MG63 (cell line): ENCODE measurements around the gene ADAMTS4. TPM values are rescaled to one million over a fixed set of nuclear protein-coding genes. Genes with fewer than 3 reads are reported as not detected.
A peak's percentile ranks its signal among the peaks of the same experiment; 100 is the strongest.

Source experiments
- DNase-seq: peaks from one replicate; pipeline ENCODE4 v3.0.0-alpha.2; 2020
- H3K27me3 ChIP-seq: fragments of 250-450 bp; sonication (Bioruptor Pico); 2 replicates; pipeline ENCODE4 v1.5.1; 2020; ENCODE audit warnings: mild to moderate bottlenecking, moderate library complexity
- H3K36me3 ChIP-seq: fragments of 250-450 bp; sonication (Bioruptor Pico); 2 replicates; pipeline ENCODE4 v1.5.1; 2020; ENCODE audit warnings: mild to moderate bottlenecking, moderate library complexity
- H3K4me3 ChIP-seq: fragments of 250-450 bp; sonication (Bioruptor Pico); 2 replicates; pipeline ENCODE4 v1.5.1; 2020; ENCODE audit warnings: mild to moderate bottlenecking, moderate library complexity
- H3K9me3 ChIP-seq: fragments of 250-450 bp; sonication (Bioruptor Pico); 2 replicates; pipeline ENCODE4 v1.5.1; 2020; ENCODE audit warnings: mild to moderate bottlenecking, moderate library complexity
- total RNA-seq: library from RNA; depleted of rRNA; stranded (reverse); fragments of >200 nt; shearing (Covaris generic); gene quantifications from 2 replicates; pipeline ENCODE4 v1.2.3, GENCODE V29; 2014; ENCODE audit warnings: low replicate concordance

ADAMTS4 gene
- total RNA-seq, 1 experiment from 2014 or later, result 5.2 TPM

DNA sequence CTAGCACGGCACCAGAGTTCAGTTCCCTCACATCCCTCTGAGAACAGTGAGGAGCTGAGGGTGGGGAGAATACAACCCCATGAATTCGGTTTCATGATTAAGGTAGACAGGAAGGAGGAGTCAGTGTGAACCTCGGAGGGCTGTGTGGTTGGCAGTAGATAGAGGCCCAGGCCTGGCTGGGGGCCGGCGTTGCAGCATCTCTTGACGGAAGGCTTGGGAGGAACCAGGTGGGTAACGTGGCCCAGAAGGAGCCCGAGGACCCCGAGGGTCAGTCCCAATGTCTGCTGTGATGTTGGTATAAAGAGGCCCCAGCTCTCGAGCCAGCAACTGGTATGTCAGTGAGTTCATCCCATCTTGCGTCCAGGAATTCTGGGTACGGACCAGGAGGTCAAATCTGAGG, 27.2 kb downstream of the ADAMTS4 start:
- DNase-seq, result no peak
- Histone ChIP-seq H3K36me3 (peaks cover 59% of the 10 kb centered on the region), H3K9me3 (no peaks in the 10 kb centered on the region), H3K27me3 (no peaks in the 10 kb centered on the region), H3K4me3 (no peak overlapping the region)

DNA sequence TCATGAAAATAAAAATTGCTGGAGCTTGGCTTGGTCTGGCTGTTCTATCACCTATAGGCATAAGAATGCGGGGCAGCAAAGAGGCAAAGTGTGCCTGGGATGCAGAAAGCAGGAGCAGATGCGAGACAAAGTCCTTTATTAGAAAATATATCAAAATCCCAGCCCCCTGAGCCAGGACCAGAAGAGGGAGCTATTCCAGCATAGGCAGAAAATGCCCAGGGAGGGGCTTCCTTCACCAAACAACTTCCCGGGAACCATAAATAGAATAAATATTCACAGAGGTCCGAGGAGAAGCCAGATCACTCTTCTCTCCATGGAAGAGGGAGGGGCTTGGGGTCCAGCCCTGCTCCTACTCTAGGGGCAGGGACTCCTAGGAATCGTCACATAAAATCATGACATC, 27.7 kb downstream of the ADAMTS4 start:
- Histone ChIP-seq H3K27me3 (no peaks in the 10 kb centered on the region), H3K9me3 (no peaks in the 10 kb centered on the region), H3K4me3 (no peak overlapping the region), H3K36me3 (peaks cover 57% of the 10 kb centered on the region)
- no peak for DNase-seq

DNA sequence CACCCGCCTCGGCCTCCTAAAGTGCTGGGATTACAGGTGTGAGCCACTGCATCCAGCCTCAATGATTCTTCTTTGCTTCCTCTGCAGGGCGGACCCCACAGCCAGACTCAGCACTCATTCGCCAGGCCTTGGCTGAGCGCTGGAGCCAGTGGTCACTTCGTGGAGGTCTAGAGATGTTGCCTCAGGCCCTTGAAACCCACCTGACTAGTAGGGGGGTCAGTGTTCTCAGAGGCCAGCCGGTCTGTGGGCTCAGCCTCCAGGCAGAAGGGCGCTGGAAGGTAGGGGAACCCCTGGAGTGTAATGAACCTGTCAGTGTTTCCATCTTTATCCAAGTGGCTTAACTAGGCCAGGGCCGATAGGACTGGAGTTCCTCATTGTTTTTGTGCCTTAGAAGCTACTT, 29.9 kb downstream of the ADAMTS4 start:
- Histone ChIP-seq H3K9me3 (no peaks in the 10 kb centered on the region), H3K4me3 (no peak overlapping the region), H3K27me3 (no peaks in the 10 kb centered on the region), H3K36me3 (peaks cover 48% of the 10 kb centered on the region)
- no peak for DNase-seq

DNA sequence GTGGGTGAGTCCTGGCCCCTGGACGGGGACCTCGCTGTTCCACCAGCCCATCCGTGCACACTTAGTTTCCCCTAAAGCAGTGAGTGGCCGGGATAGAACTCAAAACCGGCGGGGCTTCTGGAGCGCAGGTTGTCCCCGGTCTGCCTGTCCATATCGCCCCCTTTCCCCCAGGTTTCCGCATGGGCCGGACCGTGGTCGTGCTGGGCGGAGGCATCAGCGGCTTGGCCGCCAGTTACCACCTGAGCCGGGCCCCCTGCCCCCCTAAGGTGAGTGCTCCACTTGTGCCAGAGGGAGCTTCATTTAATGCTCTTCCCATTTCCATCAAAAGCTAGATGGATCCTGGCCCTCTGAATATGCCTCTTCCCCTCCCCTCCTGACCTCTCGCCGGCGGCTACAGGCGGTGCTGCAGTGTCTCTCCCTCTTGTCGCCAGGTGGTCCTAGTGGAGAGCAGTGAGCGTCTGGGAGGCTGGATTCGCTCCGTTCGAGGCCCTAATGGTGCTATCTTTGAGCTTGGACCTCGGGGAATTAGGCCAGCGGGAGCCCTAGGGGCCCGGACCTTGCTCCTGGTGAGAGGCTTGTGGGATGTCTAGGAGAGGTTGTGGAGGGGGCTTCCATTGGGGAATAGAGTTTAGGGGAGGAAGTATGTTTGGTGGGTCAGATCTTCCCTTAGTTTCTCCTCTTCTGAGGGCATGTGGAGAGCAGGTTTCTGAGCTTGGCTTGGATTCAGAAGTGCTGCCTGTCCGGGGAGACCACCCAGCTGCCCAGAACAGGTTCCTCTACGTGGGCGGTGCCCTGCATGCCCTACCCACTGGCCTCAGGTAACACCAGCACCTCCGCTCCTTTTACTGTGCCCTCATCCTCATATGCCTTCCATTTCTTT, 31.9 kb downstream of the ADAMTS4 start:
- Histone ChIP-seq H3K4me3 (peak overlapping the region; percentile 74), H3K27me3 (no peaks in the 10 kb centered on the region), H3K9me3 (no peaks in the 10 kb centered on the region), H3K36me3 (peaks cover 45% of the 10 kb centered on the region)
- DNase-seq, result no peak

DNA sequence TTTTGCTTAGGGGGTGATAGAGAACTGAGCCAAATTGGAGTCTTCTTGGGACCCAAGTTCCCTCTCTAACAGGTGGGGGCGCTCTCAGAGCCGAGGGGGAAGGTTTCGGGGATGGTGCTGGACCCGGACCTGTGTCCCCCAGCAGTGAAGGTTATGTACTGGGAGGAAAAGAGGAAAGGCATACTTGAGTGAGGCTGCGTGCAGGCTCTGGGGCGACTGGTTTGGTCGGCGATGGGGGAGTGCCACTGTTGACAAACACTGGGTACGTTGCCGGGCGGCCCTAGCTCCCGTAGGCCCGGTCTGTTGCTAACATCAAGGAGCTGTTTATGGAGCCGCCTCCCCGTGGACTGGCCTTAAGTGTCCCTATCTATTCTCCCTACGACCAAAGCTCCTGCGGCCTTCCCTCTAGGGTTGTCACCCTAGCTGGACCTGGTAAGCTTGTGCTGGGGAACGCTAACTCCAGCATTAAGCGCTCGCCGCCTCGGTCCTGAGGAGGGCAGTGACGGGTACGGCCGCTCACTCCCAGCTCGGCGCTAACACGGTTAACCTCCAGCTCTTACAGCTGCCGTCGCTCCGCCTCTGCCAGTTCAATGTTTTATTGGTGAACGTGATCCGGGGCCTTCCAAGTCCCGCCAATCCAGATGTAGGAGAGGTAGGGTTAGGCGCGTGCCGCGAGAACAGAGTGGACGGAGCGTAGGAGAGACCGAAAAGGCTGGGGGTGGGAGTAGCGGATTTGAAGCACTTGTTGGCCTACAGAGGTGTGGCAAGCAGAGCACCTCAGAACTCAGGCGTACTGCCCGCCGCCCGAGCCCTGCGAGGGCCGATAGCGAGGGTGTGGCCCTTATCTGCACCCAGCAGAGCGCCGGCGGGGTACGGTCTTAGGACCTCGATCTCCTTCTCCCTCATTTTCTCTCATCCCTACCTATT, 32.8 kb downstream of the ADAMTS4 start, which contains the start of gene PPOX:
Gene PPOX (plus strand): TSS at position 685 of the 927 bp plus-strand sequence. CDS start 422 bp downstream, outside the sequence.
- peak; percentile 99 for DNase-seq
- H3K9me3 ChIP-seq, result no peaks in the 10 kb centered on the region
- peak within 1 kb of the TSS; percentile 74 for H3K4me3 ChIP-seq
- H3K36me3 ChIP-seq, result peaks cover 43% of the 10 kb centered on the region
- no peaks in the 10 kb centered on the region for H3K27me3 ChIP-seq

DNA sequence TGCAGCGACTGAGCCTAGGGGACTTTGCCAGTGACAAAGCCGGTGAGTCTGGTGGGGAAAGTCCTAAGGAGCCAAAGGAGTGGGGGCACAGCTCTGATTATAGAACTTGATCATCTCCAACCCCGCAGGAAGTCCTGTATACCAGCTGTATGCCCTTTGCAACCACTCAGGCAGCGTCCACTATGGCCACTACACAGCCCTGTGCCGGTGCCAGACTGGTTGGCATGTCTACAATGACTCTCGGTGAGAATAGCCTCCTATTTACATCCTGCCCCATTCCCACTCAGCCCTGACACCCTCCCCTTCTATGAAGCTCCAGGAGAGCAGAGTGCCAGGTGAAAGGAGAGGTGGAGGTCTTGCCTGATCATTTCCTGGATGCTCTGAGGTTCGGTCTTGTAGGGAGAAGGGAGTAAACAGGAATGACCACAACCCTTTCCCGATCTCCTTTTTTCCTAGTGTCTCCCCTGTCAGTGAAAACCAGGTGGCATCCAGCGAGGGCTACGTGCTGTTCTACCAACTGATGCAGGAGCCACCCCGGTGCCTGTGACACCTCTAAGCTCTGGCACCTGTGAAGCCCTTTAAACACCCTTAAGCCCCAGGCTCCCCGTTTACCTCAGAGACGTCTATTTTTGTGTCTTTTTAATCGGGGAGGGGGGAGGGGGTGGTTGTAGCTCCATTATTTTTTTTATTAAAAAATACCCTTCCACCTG, 33.8 kb downstream of the ADAMTS4 start:
- DNase-seq, result no peak
- Histone ChIP-seq H3K4me3 (peak overlapping the region; percentile 74), H3K36me3 (peaks cover 42% of the 10 kb centered on the region), H3K9me3 (no peaks in the 10 kb centered on the region), H3K27me3 (no peaks in the 10 kb centered on the region)

DNA sequence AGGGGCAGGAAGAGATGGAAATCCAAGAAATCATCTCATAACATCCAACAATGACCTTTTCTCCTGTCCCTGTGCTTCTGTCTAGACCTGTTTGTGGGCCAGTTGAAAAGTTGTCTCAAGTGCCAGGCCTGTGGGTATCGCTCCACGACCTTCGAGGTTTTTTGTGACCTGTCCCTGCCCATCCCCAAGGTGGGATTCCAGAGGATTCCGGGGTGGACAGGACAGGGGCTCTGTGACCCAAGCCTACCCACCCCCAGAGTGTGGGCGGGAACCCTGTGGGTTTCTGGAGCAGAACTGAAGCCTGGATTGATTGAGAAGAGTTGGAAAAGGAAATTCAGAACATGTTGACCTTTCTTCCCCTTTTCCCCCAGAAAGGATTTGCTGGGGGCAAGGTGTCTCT, 35.1 kb downstream of the ADAMTS4 start:
- Histone ChIP-seq H3K9me3 (no peaks in the 10 kb centered on the region), H3K4me3 (no peak overlapping the region), H3K27me3 (no peaks in the 10 kb centered on the region), H3K36me3 (peaks cover 36% of the 10 kb centered on the region)
- no peak for DNase-seq

DNA sequence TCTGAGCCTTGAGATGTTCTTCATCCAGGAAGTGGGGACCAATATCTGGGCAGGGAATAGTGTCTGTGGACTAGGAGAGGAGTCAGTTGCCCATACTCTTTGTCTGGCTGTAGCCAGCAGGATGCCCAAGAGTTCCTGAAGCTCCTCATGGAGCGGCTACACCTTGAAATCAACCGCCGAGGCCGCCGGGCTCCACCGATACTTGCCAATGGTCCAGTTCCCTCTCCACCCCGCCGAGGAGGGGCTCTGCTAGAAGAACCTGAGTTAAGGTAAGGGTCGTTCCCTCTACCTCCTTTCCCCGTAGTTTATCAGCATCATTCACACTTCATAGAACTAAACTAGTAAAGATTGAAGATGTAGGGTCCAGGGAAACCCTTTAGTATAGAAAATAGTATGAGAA, 36.0 kb downstream of the ADAMTS4 start:
- DNase-seq, result no peak

DNA sequence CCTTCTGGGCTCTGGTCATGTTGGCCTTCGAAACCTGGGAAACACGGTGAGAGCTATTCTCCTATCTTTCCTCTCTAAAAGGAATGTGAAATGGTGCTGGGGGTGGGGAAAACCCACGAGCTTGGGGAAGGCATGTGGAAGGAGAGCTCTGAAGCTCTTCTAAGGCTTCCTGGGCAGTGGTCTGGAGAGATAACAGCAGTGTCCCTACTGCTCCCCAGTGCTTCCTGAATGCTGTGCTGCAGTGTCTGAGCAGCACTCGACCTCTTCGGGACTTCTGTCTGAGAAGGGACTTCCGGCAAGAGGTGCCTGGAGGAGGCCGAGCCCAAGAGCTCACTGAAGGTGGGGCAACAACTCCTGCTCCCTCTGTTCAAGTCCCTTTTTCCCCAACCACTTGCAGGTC, 36.8 kb downstream of the ADAMTS4 start:
- Histone ChIP-seq H3K4me3 (no peak overlapping the region), H3K27me3 (no peaks in the 10 kb centered on the region), H3K36me3 (peaks cover 43% of the 10 kb centered on the region), H3K9me3 (no peaks in the 10 kb centered on the region)
- DNase-seq, result no peak

More for the DNA sequence above, 36.0 kb downstream of the ADAMTS4 start:
- peaks cover 43% of the 10 kb centered on the region for H3K36me3 ChIP-seq
- H3K4me3 ChIP-seq, result no peak overlapping the region
- H3K9me3 ChIP-seq, result no peaks in the 10 kb centered on the region
- H3K27me3 ChIP-seq, result no peaks in the 10 kb centered on the region

DNA sequence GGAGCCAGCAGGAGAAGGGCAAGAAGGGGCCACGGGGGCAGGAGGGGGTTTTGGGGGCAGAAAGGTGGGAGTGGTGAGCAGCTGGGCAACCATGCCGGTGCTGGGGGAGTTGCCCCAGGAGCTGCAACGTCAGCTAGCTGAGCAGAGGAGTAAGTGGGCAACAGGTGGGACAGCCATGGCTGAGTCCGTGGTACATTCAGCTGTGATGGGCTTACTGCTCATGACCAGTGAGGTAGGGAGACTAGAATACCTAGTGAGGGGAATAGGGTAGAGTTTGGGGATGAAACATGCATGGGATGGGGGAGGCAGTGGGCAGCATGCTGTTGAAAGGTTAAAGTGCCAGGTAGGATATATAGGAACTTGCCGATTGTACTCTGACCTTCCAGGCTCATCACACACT, 37.2 kb downstream of the ADAMTS4 start:
- no peaks in the 10 kb centered on the region for H3K9me3 ChIP-seq
- H3K36me3 ChIP-seq, result peaks cover 43% of the 10 kb centered on the region
- DNase-seq, result no peak
- H3K27me3 ChIP-seq, result no peaks in the 10 kb centered on the region
- H3K4me3 ChIP-seq, result no peak overlapping the region

DNA sequence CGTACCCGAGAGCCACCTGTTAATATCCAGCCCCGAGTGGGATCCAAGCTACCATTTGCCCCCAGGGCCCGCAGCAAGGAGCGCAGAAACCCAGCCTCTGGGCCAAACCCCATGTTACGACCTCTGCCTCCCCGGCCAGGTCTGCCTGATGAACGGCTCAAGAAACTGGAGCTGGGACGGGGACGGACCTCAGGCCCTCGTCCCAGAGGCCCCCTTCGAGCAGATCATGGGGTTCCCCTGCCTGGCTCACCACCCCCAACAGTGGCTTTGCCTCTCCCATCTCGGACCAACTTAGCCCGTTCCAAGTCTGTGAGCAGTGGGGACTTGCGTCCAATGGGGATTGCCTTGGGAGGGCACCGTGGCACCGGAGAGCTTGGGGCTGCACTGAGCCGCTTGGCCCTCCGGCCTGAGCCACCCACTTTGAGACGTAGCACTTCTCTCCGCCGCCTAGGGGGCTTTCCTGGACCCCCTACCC, 38.1 kb downstream of the ADAMTS4 start:
- Histone ChIP-seq H3K4me3 (no peak overlapping the region; the same call in 1 of the 2 replicates), H3K9me3 (no peaks in the 10 kb centered on the region), H3K27me3 (no peaks in the 10 kb centered on the region), H3K36me3 (peaks cover 44% of the 10 kb centered on the region)
- no peak for DNase-seq

DNA sequence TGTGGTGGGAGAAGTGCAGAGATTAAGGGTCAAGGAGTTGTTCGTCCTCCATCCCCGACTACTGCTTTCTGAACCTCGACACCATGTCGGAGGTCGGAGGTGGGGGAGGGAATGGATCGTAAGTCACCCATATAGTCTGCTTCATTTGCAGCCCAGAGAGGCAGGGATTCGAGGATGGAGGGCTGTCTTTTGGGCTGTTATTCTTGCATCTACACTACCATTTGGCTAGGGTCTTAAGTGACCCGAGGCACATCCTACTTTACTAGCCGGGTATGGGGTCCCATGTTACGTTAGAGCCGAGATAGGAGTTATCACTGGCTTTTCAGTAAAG, 39.0 kb downstream of the ADAMTS4 start:
- no peak for DNase-seq
- no peaks in the 10 kb centered on the region for H3K27me3 ChIP-seq
- H3K4me3 ChIP-seq, result peak overlapping the region; percentile 88
- H3K9me3 ChIP-seq, result no peaks in the 10 kb centered on the region
- H3K36me3 ChIP-seq, result peaks cover 49% of the 10 kb centered on the region

DNA sequence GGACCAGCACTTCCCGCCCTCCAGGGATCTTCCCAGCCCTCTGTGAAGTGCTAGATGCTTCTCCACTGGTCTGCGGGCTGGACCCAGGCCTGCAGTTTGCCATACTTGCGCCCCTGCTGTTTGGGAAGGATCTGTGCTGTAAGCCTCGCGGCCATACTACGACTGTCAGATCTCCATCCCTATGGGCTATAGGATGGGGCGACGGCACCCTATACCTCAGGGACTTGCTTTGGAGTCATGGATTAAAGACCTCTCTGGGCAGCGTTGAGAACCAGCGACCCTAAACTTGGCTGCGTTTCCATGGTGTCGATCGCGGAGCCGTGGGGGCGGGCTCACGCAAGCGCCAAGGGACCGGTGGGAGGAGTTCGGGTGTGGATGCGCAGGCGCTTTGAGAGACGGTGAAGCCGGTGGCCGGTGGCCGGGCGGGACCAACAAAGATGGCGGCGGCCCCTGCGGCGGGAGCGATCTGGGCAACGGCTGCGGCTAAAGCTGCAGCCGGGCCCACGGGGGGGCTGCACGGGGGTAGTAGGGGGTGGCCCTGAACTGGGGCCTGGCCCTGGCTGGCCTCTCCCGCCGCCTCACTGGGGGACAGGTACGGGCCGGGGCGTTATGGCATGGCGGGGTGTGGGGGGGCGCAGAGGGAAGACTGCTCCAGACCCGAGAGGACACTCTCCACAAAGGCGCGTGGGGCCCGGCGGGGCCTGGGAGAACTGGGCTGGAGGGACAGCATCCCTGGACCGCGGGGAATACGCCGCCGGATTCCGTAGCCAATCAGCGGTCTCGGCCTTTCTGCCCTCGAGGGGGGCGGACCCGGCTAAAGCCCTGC, 39.6 kb downstream of the ADAMTS4 start, which contains the start of gene USP21:
Gene USP21 (plus strand): TSS at position 414 of the 826 bp plus-strand sequence. CDS start 1,141 bp downstream, outside the sequence.
- Histone ChIP-seq H3K9me3 (no peaks in the 10 kb centered on the region), H3K4me3 (peak within 1 kb of the TSS; percentile 88), H3K36me3 (peaks cover 53% of the 10 kb centered on the region), H3K27me3 (no peaks in the 10 kb centered on the region)
- DNase-seq, result peak; percentile 89

DNA sequence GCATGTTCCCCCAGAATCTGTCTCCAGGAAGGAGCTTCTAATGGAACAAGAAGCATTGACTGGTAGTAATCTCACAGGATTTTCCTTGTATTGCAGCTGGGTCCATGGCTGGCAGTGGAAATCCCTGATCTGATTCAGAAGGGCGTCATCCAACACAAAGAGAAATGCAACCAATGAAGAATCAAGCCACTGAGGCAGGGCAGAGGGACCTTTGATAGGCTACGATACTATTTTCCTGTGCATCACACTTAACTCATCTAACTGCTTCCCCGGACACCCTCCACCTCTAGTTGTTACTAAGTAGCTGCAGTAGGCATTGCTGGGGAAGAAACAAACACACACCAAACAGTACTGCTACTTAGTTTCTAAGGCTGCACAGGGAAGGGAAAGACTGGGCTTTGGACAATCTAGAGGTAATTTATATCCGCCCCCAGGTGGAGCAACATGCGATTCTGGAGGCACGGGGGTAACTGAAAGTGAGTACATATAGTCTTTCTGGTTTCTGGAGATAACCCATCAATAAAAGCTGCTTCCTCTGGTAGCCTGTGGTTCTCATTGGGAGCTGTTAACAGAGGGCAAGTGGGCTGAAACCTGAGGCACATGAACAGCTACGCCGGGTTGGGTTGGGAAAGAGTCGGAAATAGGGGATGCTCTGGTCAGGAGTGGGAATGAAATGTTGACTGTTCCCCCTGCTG, 40.4 kb downstream of the ADAMTS4 start:
- no peaks in the 10 kb centered on the region for H3K9me3 ChIP-seq
- H3K4me3 ChIP-seq, result peak overlapping the region; percentile 88
- H3K27me3 ChIP-seq, result no peaks in the 10 kb centered on the region
- DNase-seq, result no peak
- peaks cover 51% of the 10 kb centered on the region for H3K36me3 ChIP-seq

DNA sequence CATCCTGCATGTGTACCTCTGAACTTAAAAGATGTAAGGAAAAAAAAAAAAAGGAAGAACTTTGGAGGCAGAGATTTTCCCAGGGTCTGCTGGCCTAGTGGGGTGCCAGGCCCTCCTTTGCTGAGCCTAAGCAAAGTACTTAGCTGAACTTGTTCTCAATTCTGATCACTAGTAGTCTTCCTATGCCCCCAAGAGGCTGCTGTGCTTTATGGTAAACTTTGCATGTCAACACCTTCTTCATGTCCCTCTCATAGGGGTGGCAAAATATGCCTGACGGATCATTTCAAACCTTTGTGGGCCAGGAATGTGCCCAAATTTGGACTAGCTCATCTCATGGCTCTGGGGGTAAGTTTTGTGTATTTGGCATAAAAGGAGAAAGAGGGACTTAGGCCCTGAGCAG, 41.0 kb downstream of the ADAMTS4 start:
- DNase-seq, result no peak
- H3K9me3 ChIP-seq, result no peaks in the 10 kb centered on the region
- no peaks in the 10 kb centered on the region for H3K27me3 ChIP-seq
- no peak overlapping the region for H3K4me3 ChIP-seq
- H3K36me3 ChIP-seq, result peaks cover 45% of the 10 kb centered on the region
